PFSK-1 (cell line): ENCODE data around the gene APLN.

ENCODE experiments used
- REST ChIP-seq, 2 experiments: IDR thresholded peaks; 2 replicates each; pipeline versions ENCODE4 v1.6.1 to v1.8.0; 2011 to 2012; ENCODE audit warnings: low read depth in 2 of 2, low read length in 2 of 2, control low read depth in 1 of 2, inconsistent platforms in 1 of 2, mild to moderate bottlenecking in 1 of 2, moderate library complexity in 1 of 2; ENCODE audit not compliant: insufficient read depth in 1 of 2
- SIN3A ChIP-seq: IDR thresholded peaks from 2 replicates; pipeline ENCODE4 v1.6.1; 2012; ENCODE audit warnings: mild to moderate bottlenecking, low read length, moderate library complexity, borderline replicate concordance; ENCODE audit not compliant: insufficient read depth

- TF ChIP-seq SIN3A (no peak), REST (IDR thresholded peaks at IDR 0.05; ENCODE audit: insufficient read depth in 1 of 2, low read depth in 2 of 2, low read length in 2 of 2) (no peak)
Measured at GRCh38 chrX:129697204-129697829, 42.6 kb upstream of the APLN start.
